Fibroblast of lung (primary cell): ENCODE measurements around the gene EPHA5. TPM values are rescaled to one million over a fixed set of nuclear protein-coding genes. Genes with fewer than 3 reads are reported as not detected.

Experiments
- DNase-seq, 2 donors: peaks; one replicate each; pipeline versions ENCODE4 v3.0.0 to v3.0.0-alpha.2; 2010; ENCODE audit warnings: low read depth in 2 of 2
- H2AFZ ChIP-seq: 2 replicates; pipeline ENCODE4 v1.5.1; 2012; ENCODE audit warnings: low read length, control low read depth, inconsistent platforms
- H3K27ac ChIP-seq: 2 replicates; pipeline ENCODE4 v1.5.1; 2011; ENCODE audit warnings: low read length, control low read depth; ENCODE audit not compliant: insufficient read depth
- H3K27me3 ChIP-seq: 2 replicates; pipeline ENCODE4 v1.5.1; 2011; ENCODE audit warnings: mild to moderate bottlenecking, low read length; ENCODE audit not compliant: control insufficient read depth, insufficient read depth
- H3K36me3 ChIP-seq: 2 replicates; pipeline ENCODE4 v1.5.1; 2011; ENCODE audit warnings: low read length; ENCODE audit not compliant: control insufficient read depth, insufficient read depth
- H3K4me1 ChIP-seq: 2 replicates; pipeline ENCODE4 v1.5.1; 2011; ENCODE audit warnings: low read length; ENCODE audit not compliant: control insufficient read depth, insufficient read depth; ENCODE audit errors: extremely low read depth
- H3K4me2 ChIP-seq: 2 replicates; pipeline ENCODE4 v1.5.1; 2011; ENCODE audit warnings: low read length, control low read depth; ENCODE audit not compliant: insufficient read depth; ENCODE audit errors: extremely low read depth
- H3K4me3 ChIP-seq, 4 experiments: fragments of 200-600 bp in 1 of 4; sonication (generic) in 1 of 4; replicated peaks in 1 of 4; 2 replicates each; pipeline ENCODE4 v1.5.1; 2011 to 2016; ENCODE audit warnings: low read length in 4 of 4, low read depth in 3 of 4, mild to moderate bottlenecking in 3 of 4, control low read depth in 2 of 4, inconsistent platforms in 1 of 4, mixed read lengths in 1 of 4; ENCODE audit not compliant: insufficient read depth in 1 of 4; ENCODE audit errors: control extremely low read depth in 1 of 4
- H3K79me2 ChIP-seq: 2 replicates; pipeline ENCODE4 v1.5.1; 2012; ENCODE audit warnings: mild to moderate bottlenecking, low read length, inconsistent platforms; ENCODE audit not compliant: control insufficient read depth, insufficient read depth
- H3K9ac ChIP-seq: 2 replicates; pipeline ENCODE4 v1.5.1; 2011; ENCODE audit warnings: mild to moderate bottlenecking, low read length, control low read depth; ENCODE audit not compliant: insufficient read depth
- H3K9me3 ChIP-seq: 2 replicates; pipeline ENCODE4 v1.5.1; 2012; ENCODE audit warnings: low read depth, low read length; ENCODE audit not compliant: control insufficient read depth, insufficient read depth
- H4K20me1 ChIP-seq: 2 replicates; pipeline ENCODE4 v1.5.1; 2011; ENCODE audit warnings: low read length; ENCODE audit not compliant: control insufficient read depth, insufficient read depth; ENCODE audit errors: extremely low read depth
- CTCF ChIP-seq, 2 donors: IDR thresholded peaks in 1 of 2; conservative IDR thresholded peaks in 1 of 2; 1 replicate in 1 of 2; 2 replicates in 1 of 2; pipeline ENCODE4 v1.5.1; 2011 to 2012; ENCODE audit warnings: low read length in 2 of 2, control low read depth in 1 of 2, inconsistent platforms in 1 of 2, low read depth in 1 of 2, mild to moderate bottlenecking in 1 of 2
- EZH2 ChIP-seq: IDR thresholded peaks from 2 replicates; pipeline ENCODE4 v1.5.1; 2012; ENCODE audit warnings: low read length, control low read depth, mild to moderate bottlenecking; ENCODE audit errors: missing control alignments
- polyA plus RNA-seq, 2 donors: library from polyadenylated mRNA; depleted of rRNA in 1 of 2; stranded (reverse) in 1 of 2; unstranded in 1 of 2; fragments of >200 nt; gene quantifications; 2 replicates each; pipeline ENCODE4 v1.2.1, GENCODE V29; 2011 to 2012; ENCODE audit warnings: missing spikeins in 1 of 2
- total RNA-seq: library from RNA; depleted of rRNA; stranded (reverse); fragments of >200 nt; gene quantifications from 2 replicates; pipeline ENCODE4 v1.2.1, GENCODE V29; 2014

EPHA5 gene
- total and polyA plus RNA-seq, 2 donors (not counting 1 experiment from before 2014, with no cell fraction given): under 0.01 to 0.16 TPM

DNA sequence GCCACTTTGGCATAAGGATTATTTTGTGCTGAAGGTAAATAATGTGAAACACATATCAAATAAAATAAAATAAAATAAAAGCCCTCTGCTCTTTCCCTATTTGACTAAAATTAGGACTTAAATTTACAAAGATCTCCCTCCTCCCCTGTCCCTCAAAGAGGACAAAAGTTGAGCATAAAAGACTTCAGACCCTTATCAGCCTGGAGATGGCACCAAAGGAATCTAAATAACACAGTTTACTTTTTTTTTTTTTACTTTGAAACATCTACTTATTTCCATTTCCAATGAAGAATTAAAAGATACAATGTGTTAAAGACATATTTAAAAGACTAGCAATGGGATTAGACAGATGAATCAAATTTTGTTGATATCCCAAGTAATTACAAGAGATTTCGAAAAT is 89.7 kb downstream of the EPHA5 start:
- H3K4me2 ChIP-seq: no peak overlapping the region
- no peaks in the 10 kb centered on the region for H3K4me1 ChIP-seq
- H3K27ac ChIP-seq: no peak overlapping the region
- no peaks in the 10 kb centered on the region for H3K9me3 ChIP-seq
- H3K79me2 ChIP-seq: no peaks in the 10 kb centered on the region
- no peaks in the 10 kb centered on the region for H3K27me3 ChIP-seq
- DNase-seq: peak in 1 of 2 donors; percentile 11
- H3K36me3 ChIP-seq: no peaks in the 10 kb centered on the region
- no peak overlapping the region for H2AFZ ChIP-seq
- TF ChIP-seq EZH2 (no peak), CTCF (conservative IDR thresholded peaks at IDR 0.05 in 1 of 2, IDR thresholded peaks at IDR 0.05 in 1 of 2; ENCODE audit: low read depth in 1 of 2, low read length in 2 of 2) (no peak)
- no peak overlapping the region for H3K4me3 ChIP-seq
- H3K9ac ChIP-seq: no peak overlapping the region
- H4K20me1 ChIP-seq: no peaks in the 10 kb centered on the region

GRCh38 chr4:65566473-65566872 is 103.8 kb downstream of the EPHA5 start:
- no peak overlapping the region for H3K27ac ChIP-seq
- no peak overlapping the region for H3K4me2 ChIP-seq
- no peak overlapping the region for H3K4me3 ChIP-seq
- H4K20me1 ChIP-seq: no peaks in the 10 kb centered on the region
- no peaks in the 10 kb centered on the region for H3K4me1 ChIP-seq
- no peaks in the 10 kb centered on the region for H3K27me3 ChIP-seq
- TF ChIP-seq CTCF (conservative IDR thresholded peaks at IDR 0.05 in 1 of 2, IDR thresholded peaks at IDR 0.05 in 1 of 2; ENCODE audit: low read depth in 1 of 2, low read length in 2 of 2) (no peak), EZH2 (no peak)
- H2AFZ ChIP-seq: no peak overlapping the region
- DNase-seq: no peak
- H3K79me2 ChIP-seq: no peaks in the 10 kb centered on the region
- no peaks in the 10 kb centered on the region for H3K9me3 ChIP-seq
- H3K36me3 ChIP-seq: no peaks in the 10 kb centered on the region
- no peak overlapping the region for H3K9ac ChIP-seq

GRCh38 chr4:65561164-65561563 is 109.1 kb downstream of the EPHA5 start:
- no peak for TF ChIP-seq CTCF (conservative IDR thresholded peaks at IDR 0.05 in 1 of 2, IDR thresholded peaks at IDR 0.05 in 1 of 2; ENCODE audit: low read depth in 1 of 2, low read length in 2 of 2)
- no peak for TF ChIP-seq EZH2
- H3K4me1 ChIP-seq: no peaks in the 10 kb centered on the region
- no peak overlapping the region for H3K4me2 ChIP-seq
- H3K9ac ChIP-seq: no peak overlapping the region
- no peaks in the 10 kb centered on the region for H3K27me3 ChIP-seq
- no peak overlapping the region for H3K4me3 ChIP-seq
- no peak for DNase-seq
- H3K79me2 ChIP-seq: no peaks in the 10 kb centered on the region
- H4K20me1 ChIP-seq: no peaks in the 10 kb centered on the region
- no peaks in the 10 kb centered on the region for H3K9me3 ChIP-seq
- no peak overlapping the region for H3K27ac ChIP-seq
- H2AFZ ChIP-seq: no peak overlapping the region
- H3K36me3 ChIP-seq: no peaks in the 10 kb centered on the region
